Measurements from ENCODE around the gene AKR1E2.

Gene AKR1E2

DNA sequence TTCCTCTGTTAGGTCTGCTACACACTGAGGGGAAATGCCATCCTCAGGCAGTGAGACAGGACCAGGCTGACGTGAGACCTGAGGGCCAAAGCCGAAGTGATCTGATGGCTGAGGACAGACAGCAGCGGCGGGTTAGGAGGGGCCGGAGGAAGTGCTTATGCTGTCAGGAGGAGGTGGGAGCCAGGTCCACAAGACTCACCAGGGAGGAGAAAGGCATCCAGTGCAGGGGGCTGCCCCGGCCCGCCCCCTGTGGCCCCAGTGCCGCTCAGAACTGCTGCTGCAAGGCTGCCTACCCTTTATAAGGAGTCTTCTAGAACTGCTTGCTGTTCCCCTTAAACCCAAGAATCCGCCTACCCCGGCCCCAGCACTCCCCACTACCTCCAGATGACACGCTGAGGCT, 19.8 kb downstream of the AKR1E2 start:
- DNase-seq (ENCODE audit: low spot score), result no peak

DNA sequence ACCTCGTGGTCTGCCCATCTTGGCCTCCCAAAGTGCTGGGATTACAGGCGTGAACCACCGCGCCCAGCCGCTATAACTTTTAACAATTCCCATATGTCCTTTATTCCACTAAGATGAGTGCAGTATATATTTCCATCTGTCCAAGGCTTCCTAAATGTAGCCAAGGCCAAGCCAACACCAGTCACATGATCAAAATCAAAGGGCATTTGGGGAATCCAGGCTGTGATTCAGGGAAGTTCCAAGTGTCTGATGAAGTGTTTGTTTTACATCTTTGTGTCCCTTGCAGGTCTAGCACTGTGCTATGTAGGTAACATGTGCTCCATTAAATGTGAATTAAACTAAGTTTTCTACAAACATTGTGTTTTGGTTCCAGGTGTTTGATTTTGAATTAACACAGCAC, 20.8 kb downstream of the AKR1E2 start:
- no peak for DNase-seq (ENCODE audit: low spot score)

DNA sequence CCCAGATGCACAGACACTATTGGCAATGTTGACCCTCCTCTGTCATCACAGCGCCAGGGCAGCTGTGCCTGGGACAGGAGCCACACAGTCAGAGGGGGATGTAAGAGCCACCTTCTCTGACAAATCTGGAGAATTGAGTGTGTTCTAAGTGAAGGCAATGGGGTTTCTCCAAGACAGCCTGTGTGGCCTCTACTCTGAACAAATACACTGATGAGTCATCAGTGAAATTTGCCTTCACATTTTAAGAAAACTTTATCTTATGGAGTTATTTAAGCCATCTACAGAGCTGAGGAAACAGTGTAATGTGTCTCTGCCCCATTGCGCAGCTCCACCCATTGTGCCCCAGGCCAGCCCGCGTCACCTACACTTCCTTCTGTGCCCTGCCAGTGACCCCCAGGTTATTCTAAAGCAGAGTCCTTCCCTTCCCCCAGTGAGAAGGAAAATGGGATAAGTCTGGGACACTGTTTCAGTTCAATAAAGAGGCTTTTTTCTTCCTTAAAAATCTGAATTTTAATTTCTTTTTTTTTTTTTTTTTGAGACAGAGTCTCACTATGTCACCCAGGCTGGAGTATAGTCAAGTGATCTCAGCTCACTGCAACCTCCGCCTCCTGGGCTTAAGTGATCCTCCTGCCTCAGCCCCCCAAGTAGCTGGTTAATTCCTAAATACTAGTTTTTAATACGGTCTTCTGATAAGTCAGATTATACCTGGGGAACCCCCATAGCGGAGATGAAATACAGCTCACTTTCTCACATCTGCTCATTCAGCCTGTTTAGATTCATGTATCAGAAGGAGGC, 21.8 kb downstream of the AKR1E2 start:
- DNase-seq (ENCODE audit: low spot score), result no peak

DNA sequence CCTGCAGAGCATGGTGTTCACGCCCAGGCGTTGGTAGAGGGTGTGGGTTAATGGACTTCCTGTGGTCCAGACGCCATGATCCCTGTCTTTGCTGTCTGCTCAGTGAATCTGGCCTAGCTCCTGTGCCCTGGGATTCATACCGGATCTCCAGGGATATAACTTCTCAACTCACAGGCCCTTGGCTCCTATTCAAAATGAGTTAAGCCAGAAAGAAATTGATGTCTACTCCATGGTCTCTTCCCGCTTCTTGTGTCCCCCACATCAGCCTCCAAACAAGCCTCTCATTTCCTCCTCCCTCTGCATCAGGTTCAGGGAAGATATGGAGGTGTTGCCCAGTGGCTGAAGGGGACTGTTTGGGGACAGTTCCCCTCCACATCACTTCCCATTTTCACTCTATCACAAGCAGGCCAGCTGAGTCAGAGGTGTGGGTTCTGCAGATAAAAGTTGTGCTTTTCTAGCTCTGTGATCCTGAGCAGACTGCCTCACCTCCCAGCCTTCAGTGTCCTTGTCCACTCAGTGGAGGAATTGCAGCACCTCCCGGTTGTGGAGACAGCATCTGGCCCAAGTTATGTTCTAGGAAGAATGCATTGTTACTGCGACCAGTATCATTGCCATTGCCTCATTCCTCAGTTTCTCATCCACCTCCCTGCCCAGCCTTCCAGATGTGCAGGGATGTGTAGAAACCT, 22.5 kb downstream of the AKR1E2 start:
- no peak for DNase-seq (ENCODE audit: low spot score)

DNA sequence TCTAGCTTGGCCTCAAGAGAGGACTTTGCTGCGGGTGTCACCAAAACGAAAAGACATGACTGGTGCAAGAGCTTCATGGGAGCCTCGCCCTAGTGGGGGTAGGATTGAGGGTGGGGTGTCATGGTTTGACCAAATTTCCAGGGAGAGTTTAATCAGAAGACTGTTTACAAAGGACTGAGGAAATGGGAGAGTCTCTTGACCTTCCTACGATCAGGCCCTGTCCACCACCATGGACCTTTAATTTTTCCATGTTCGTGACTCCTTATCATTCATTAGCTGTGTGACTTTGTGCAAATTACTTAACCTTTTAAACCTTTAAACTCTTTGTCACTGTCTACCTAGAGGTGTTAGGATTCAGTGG, 23.0 kb downstream of the AKR1E2 start:
- no peak for DNase-seq (ENCODE audit: low spot score)

DNA sequence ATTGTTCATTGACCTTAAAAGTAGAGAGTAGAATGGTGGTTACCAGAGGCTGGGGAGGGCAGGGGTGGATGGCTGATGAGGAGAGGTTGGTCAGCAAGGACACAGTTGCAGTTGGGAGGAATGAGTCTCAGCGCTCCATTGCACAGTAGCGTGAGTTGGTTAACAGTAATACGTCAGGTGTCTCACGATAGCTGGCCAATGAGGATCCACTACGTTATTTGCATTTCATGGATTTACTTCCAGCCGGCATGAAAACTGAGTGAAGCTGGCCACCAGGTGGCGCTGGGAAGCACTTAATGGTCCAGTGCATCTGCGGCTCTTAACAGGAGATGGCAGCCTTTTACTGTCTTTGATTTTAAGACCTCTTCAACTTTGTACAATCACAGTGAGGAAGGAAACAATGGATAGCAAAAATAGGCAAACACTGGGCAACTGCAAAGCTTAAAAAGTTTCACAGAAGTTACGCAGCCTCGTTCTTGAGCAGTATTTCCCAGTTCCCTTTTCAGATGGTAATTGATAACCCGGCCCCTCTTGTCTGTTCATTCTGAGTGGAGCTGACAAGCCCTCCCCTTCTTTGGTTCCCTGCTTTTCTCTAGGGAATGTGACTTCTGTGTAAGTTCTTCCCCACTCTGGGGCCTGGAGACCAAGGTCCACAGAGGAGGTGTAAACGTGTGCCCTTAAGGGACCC, 23.7 kb downstream of the AKR1E2 start:
- DNase-seq (ENCODE audit: low spot score), result peak; percentile 82

DNA sequence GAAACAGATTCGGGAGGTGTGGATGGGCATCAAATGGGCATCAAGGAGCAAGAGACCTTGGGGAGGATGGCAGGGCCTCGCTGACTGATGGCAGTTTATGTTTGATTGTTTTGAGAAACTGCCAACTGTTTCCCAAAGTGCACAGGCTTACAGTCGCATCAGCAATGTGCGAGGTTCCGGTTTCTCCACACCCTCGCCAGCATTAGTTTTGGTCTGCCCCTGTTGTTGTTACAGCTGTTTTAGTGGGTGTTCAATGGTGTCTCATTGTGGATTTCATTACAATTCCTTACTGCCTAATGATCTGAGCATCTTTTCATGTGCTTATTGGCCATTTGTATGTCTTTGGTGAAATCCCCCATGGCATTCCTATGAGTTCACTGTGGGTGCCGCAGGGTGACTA, 24.4 kb downstream of the AKR1E2 start:
- no peak for DNase-seq (ENCODE audit: low spot score)

DNA sequence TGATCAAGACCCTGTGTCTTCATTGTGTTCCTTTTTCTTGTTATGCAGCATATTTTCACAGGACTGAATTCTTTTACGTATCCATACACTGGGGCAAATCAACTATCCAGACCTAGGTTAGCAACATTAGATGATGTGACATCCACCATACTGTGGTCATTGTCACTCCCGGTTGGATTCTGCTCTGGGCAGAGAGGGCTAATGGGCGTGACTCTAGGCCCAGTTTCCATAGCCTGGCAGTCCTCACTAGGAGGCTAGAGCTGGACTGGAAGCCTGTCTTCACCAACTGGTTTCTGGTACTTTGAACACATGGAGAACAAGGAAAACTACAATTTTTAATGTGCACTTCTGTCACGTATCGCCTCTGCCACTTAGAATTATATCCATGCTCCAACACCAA, 25.2 kb downstream of the AKR1E2 start:
- DNase-seq (ENCODE audit: low spot score), result no peak

DNA sequence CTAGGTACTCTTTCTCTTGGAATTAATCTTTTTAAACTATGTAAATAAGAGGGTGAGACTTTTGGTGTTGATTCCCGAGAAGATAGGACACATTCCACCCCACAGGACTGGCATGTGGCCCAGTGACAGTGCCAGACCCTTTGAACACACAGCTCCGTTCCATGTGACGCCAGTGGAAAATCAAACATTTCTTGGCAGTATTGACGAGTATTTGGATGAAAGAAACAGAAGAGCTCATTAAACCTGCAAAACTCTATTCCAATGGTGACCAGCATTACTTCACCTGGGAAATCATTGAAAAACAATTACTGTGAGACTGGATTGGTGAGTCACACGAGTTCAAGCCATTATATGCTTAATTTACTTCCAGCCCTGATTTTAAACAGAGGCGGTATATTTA, 25.8 kb downstream of the AKR1E2 start:
- no peak for DNase-seq (ENCODE audit: low spot score)

DNA sequence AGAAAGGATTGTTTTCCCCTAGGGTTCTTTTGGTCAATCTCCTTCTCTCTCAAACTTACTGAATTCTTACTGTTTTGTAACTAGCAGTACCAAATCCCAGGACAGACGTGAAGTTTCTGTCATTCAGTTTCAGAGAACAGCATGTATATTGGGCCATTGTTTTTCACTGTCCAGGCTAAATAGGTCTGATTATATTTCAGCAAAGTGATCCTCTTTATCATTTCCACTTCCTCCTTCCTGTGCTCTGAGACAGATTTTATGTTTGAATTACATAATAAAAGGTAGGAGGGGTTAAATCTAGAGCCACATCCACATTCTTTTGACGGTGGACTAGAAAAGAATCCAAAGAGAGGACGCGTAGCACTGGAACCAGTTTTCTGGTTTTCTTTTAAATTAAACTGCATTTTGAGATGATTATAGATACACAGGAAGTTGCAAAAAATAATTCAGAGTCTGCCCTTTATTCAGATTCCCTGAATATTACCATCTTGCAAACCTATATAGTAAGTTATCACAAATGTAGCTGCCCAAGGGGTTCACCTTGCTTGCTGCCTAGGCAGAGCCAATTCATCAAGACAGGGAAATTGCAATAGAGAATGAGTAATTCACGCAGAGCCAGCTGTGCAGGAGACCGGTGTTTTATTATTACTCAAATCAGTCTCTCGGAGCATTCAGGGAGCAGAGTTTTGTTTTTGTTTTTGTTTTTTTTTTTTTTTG, 40.1 kb downstream of the AKR1E2 start:
- no peak for DNase-seq (ENCODE audit: low spot score)

DNA sequence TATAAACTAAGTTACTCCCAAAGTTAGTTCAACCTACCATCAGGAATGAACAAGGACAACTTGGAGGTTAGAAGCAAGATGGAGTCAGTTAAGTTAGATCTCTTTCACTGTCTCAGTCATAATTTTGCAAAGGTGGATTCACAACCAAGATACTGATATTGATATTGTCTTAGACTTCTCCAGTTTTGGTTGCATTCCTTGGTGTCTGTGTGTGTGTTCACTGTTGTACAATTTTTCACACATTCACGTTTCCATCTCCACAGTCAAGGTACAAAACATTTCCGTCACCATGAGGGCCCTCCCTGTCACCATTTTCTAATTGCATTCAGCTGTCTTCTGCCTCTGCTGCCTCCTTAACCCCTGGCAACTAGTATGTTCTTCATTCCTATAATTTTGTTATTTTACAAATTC, 41.1 kb downstream of the AKR1E2 start:
- no peak for DNase-seq (ENCODE audit: low spot score)

DNA sequence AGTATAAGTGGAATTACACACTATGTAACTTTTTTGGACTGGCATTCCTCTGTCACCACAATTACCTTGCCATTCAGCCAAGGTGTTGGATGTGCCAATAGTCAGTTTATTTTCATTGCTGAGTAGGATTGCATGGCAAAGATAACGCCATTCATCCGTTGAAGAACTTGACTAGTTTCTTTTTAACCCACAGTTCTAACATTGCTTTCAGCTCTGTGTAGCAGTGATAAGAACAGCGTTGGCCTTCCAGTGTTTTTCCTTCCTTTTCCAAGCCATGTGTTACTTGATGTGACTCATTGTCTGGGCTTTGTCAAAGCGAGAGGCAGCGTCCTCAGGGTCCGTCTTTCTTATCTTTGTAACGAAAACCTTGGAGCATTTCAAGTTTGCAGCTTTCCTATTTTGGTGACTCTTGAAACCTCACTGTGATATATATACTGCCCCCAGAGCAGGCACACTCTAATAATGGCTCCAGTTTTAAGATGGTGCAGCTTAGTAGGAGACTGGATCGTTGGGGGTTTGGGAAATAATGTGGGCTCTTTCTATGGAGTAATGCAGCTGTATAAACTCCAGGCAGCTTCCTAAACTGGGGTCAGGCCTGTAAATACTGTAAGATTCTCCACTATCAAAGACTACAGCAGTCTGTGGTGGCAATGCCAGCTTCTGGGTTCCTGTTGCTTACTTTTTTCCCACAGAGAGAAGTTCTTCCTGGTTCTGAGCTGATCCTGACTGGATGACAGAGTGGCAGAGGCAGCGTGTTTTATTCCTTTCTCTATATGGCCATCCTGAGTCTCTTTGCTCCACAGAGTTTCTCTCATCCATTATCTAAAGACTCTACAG, 41.7 kb downstream of the AKR1E2 start:
- no peak for DNase-seq (ENCODE audit: low spot score)

DNA sequence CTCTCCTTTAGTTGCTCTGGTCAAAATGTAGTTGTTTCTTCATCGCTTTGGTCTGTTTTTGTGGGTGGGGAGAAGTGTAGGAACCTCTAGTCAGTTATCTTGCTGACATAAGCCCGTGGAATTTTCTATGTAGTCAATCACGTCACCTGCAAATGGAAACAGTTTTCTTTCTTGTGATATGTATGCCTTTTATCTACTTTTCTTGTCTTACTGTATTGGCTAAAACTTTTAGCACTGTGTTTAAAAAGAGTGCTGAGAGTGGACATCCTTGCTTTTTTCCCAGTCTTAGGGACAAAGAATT, 42.3 kb downstream of the AKR1E2 start:
- DNase-seq (ENCODE audit: low spot score), result no peak

DNA sequence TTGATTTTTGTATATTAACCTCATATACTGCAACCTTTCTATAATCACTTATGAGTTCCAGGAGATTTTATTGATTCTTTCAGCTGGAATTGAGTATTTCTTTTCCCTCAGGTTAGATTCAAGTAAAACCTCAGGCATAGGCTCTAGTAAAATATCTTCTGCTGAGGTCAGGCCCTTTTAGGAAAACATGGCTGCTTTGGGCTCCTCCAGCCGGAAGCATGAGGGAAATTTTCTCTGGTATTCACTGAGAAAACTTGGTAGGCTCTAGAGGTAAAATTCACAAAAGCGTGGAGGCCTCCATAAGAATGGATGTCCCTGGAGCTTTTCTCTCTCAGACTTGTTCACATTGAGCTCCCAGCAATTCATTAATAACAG, 56.7 kb downstream of the AKR1E2 start:
- DNase-seq (ENCODE audit: low spot score), result no peak

DNA sequence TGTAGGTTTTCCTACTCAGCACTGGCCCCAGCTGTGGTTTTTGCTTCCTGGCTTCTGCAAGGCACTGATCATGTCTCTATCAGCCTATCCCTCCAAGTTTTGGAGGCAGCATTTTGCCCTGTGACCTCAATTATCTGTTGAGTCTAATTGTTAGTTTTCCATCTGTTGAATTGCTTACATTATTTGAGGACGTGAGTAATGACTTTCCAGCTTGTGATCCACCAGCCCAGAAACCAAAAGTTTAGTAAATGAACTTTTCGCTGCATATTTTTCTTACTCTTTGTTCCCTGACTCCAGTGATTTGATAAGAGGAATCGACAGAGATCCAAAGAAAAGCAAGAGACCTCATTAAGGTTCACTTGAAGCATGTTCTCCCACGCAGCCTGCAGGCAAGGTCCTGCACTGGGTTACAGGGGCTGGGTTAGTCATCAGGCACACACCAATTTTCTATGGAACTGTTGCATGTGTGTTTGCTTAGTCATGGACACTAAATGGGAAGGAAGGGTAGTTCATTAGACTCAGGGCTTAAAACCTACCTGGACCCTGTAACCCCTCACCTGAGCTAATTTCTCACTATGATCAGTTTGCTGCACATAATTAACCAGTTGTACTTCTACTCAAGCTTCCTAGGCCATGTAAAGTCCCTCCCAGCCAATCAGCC, 57.2 kb downstream of the AKR1E2 start:
- no peak for DNase-seq (ENCODE audit: low spot score)

DNA sequence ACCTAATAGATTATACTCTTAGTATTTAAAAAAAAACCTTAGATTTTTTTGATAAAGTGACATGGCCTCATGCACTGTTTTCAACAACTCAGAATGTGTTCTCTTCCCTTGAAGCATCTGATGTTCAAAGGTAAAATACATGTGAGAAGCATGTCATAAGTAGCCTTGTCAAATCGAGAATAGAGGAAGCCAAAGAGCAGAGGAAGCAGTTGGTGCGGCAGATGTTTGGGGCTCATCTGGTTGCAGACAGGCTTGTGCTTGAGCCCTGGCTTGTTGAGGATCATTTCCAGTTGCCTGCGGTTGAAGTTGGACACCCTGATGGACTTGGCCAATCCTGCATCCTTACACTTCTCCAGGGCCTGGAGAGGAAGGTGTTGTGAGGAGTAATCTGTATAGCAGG, 59.2 kb downstream of the AKR1E2 start:
- no peak for DNase-seq (ENCODE audit: low spot score)

DNA sequence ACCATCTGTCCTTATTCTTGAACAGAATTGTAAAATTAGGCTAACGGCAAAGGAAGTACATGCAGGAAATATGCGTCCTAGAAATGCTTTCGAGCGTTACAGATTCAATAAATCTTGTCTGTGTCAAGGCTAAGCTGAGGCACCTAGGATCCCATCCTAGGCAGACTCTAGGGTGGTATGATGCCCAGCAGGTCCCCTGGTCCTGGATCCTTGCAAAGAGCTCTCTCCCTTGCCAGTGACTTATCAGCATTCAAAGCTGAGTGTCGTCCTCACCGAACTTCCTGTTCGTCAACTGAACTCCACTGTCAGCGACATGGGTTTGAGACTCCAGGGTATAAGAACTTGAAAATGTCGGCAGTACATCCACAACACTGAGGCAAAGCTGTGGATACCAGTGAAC, 61.5 kb downstream of the AKR1E2 start:
- no peak for DNase-seq (ENCODE audit: low spot score)

DNA sequence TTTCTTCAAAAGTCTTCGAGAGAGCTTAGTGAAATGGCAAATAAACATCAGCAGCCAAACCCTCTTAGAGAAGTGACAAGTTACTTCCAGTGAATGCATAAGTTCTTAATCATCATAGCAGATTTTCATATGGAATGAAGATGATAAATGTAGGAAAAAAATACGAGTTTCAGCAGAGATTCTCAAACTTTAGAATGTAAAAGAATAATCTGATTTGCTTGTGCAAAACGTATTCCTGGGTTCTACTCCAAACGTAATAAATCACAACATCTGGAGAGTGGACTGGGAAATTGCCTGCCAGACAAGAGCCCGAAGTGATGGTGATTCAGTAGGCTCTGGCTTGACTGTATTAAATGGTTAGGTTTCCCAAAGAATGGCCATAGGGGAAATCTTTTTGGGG, 62.2 kb downstream of the AKR1E2 start:
- no peak for DNase-seq (ENCODE audit: low spot score)

DNA sequence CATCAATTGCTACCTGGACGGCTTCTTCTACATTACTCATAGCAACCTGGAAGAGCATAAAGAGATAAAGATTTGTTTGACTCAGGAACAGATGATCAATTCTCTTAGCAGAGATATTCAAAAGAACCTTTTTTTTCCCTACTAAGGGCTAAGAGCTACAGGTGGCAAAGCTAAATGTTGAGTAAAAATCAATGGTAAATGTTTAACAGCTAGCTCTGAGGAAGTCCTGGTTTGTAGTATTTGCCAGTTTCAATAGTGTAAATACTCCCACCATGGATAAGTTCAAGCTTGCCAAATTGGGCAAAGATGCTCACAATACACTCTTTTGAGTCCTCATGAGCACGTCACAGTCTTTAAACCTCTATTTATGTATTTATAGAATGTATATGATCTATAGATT, 64.0 kb downstream of the AKR1E2 start:
- no peak for DNase-seq (ENCODE audit: low spot score)

DNA sequence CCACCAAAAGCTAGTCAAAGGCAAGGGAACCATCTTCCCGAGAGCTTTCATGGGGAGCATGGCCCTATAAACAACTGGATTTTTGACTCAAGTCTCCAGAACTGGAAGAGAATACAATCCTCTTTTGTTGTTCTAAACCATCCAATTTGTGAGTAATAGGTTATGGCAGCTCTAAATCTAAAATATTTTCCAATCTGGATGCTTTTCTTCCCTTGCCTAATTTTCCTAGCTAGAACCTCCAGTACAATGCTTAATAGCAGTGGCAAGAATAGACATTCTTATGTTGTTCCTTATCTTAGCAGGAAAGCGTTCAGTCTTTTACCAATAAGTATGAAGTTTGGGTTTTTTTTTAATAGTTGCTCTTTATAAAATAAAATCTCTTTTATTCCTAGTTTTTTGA, 66.7 kb downstream of the AKR1E2 start:
- DNase-seq (ENCODE audit: low spot score), result no peak

DNA sequence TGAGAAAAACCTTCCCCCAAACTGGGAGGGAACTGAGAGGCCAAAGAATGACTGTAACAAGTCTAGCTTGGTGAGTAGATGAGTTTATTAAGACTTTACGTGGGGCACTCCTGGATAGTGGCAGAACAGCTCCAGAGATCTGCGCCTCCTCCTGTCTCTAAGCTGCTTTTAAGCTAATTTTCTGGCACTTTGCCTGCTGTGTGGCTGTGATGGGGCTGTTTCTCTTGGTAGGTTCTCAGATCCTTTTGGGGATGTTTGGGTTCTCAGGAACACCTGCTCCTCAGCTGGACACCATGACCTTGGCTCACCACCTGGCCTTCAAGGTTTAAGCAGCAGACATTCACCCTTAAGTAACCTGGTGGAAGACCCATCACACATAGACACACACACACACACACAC, 68.3 kb downstream of the AKR1E2 start:
- no peak for DNase-seq (ENCODE audit: low spot score)

All from globus pallidus (tissue), 1 donor.